HL-60 (cell line): ENCODE data around the gene ZNF418.
"Not testable (repeated sequence)": the region's sequence is repeated elsewhere in the genome, so short reads cannot be mapped to it uniquely, and the experiment has no call there.

Source experiments
- DNase-seq, 2 experiments: peaks; one replicate each; pipeline ENCODE4 v3.0.0-alpha.2; 2010 to 2020; ENCODE audit warnings: low read depth in 1 of 2, low spot score in 1 of 2
- H3K27ac ChIP-seq: fragments of 250-450 bp; sonication (Bioruptor Pico); replicated peaks from 2 replicates; pipeline ENCODE4 v1.5.1; 2020; ENCODE audit warnings: mild to moderate bottlenecking, moderate library complexity
- H3K27me3 ChIP-seq: fragments of 250-450 bp; sonication (Bioruptor Pico); 2 replicates; pipeline ENCODE4 v1.5.1; 2021; ENCODE audit warnings: mild to moderate bottlenecking, moderate library complexity; ENCODE audit not compliant: insufficient read depth, poor library complexity, severe bottlenecking
- H3K4me3 ChIP-seq: replicated peaks from 2 replicates; pipeline ENCODE4 v1.5.1; 2011; ENCODE audit warnings: mild to moderate bottlenecking, control low read depth, low read length; ENCODE audit not compliant: insufficient read depth
- GABPA ChIP-seq: IDR thresholded peaks from 2 replicates; pipeline ENCODE4 v1.6.1; 2012; ENCODE audit warnings: low read depth
- POLR2AphosphoS5 ChIP-seq: IDR thresholded peaks from 2 replicates; pipeline ENCODE4 v1.6.1; 2012; ENCODE audit warnings: low read depth
- REST ChIP-seq: IDR thresholded peaks from 2 replicates; pipeline ENCODE4 v1.6.1; 2012; ENCODE audit warnings: low read depth; ENCODE audit not compliant: insufficient replicate concordance
- SPI1 ChIP-seq: IDR thresholded peaks from 2 replicates; pipeline ENCODE4 v1.6.1; 2012; ENCODE audit warnings: low read depth, mild to moderate bottlenecking, borderline replicate concordance
- TF ChIP-seq, protein P1 (sequence below): IDR thresholded peaks from one replicate; pipeline ENCODE4 v1.5.1; 2011; ENCODE audit warnings: low read length, control low read depth, inconsistent platforms; ENCODE audit not compliant: insufficient read depth

ZNF418 gene

GRCh38 chr19:57916168-57916995 lies 18.8 kb downstream of the ZNF418 start, which contains the start of gene ZNF417:
Gene ZNF417 (minus strand): TSS chr19:57916592. CDS start chr19:57916411, 181 bp downstream.
- Histone ChIP-seq H3K27ac (peak within 1 kb of the TSS; percentile 88), H3K4me3 (peak within 1 kb of the TSS; percentile 89)
- not testable (repeated sequence) for H3K27me3 ChIP-seq
- peak; percentile 96 for DNase-seq
- TF ChIP-seq POLR2AphosphoS5: peak; percentile 85
- peak; percentile 77 for TF ChIP-seq GABPA

- Histone ChIP-seq H3K27me3 (no peaks in the 10 kb centered on the region), H3K27ac (no peak overlapping the region), H3K4me3 (no peak overlapping the region)
- DNase-seq: no peak
- TF ChIP-seq POLR2AphosphoS5 (no peak), REST (no peak), GABPA (no peak), SPI1 (no peak)
- TF ChIP-seq, protein P1, sequence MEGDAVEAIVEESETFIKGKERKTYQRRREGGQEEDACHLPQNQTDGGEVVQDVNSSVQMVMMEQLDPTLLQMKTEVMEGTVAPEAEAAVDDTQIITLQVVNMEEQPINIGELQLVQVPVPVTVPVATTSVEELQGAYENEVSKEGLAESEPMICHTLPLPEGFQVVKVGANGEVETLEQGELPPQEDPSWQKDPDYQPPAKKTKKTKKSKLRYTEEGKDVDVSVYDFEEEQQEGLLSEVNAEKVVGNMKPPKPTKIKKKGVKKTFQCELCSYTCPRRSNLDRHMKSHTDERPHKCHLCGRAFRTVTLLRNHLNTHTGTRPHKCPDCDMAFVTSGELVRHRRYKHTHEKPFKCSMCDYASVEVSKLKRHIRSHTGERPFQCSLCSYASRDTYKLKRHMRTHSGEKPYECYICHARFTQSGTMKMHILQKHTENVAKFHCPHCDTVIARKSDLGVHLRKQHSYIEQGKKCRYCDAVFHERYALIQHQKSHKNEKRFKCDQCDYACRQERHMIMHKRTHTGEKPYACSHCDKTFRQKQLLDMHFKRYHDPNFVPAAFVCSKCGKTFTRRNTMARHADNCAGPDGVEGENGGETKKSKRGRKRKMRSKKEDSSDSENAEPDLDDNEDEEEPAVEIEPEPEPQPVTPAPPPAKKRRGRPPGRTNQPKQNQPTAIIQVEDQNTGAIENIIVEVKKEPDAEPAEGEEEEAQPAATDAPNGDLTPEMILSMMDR: no peak
These were observed 20.7 kb downstream of the ZNF418 start for GRCh38 chr19:57914531-57914930.

DNA sequence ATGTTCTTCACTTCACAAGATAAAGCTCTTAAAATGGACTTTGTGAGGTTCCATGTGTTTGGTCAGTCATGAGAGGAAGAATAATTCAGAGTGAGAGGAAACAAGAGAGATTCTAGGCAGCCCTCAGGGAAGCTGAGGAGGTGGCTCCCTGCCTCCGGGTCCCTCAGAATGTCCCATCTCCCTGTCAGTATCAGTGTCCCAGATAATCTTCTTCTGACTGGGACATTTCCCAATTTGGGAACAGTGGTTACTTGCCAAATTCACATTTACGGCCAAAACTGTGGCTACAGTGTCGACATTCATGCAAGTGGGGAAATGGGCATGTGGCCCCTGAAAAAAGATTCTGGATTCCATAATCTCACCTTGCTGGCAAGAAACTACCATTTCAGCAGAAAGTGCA lies 27.8 kb downstream of the ZNF418 start:
- DNase-seq: no peak
- H3K4me3 ChIP-seq: no peak overlapping the region
- H3K27ac ChIP-seq: no peak overlapping the region
- TF ChIP-seq REST (no peak), GABPA (no peak), POLR2AphosphoS5 (no peak), SPI1 (no peak)
- TF ChIP-seq, protein P1: no peak
- no peaks in the 10 kb centered on the region for H3K27me3 ChIP-seq

DNA sequence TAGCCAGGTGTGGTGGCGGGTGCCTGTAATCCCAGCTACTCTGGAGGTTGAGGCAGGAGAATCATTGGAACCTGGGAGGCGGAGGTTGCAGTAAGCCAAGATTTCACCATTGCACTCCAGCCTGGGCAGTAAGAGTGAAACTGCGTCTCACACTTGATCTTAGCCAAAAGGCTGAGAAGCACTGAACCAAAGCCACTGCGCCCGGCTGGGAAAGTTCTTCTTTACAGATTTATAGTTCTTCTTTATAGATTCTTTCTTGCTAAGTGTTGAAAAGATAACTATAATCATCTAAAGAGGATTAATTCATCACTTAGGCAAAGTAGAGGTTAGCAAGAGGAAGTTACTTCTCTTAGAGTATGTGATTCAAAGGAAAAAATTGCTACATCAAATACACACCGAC lies 29.9 kb downstream of the ZNF418 start:
- no peak for DNase-seq
- H3K27me3 ChIP-seq: no peaks in the 10 kb centered on the region
- no peak overlapping the region for H3K4me3 ChIP-seq
- no peak overlapping the region for H3K27ac ChIP-seq
- TF ChIP-seq POLR2AphosphoS5 (no peak), REST (no peak), SPI1 (no peak), GABPA (no peak)
- TF ChIP-seq, protein P1: no peak
